ENCODE results near the gene LRRK1.

Gene LRRK1

GRCh38 chr15:101044625-101045235, 125.6 kb downstream of the LRRK1 start:
- no peak for TF ChIP-seq CTCF (IDR thresholded peaks at IDR 0.05; ENCODE audit: low read depth, low read length, missing control alignments)
- H3K4me3 ChIP-seq (ENCODE audit: low read depth, low read length) = no peak overlapping the region

DNA sequence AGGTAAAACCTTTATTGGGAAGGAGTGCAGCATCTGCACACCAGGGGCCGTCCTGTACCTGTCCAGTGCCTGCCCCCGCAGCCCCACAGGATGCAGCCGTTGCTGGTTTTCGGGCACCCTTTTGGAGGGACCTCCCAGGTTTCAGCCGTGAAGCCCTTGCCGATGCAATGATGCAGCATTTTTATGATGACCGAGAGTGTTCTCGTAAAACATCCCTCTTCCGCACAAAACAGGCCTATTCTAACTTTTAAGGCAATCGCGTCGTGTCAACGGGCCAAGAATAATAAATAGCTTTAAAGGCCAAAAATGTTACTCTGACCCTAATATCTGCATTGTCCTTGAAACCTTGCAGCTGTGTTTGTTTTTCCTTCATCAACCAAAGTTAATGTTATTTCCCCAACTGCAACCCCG, 126.1 kb downstream of the LRRK1 start:
- H3K4me3 ChIP-seq (ENCODE audit: low read depth, low read length) = no peak overlapping the region
- DNase-seq (ENCODE audit: low read depth) = no peak
- TF ChIP-seq CTCF (IDR thresholded peaks at IDR 0.05; ENCODE audit: low read depth, low read length, missing control alignments) = no peak

More at GRCh38 chr15:101044625-101045235, 125.6 kb downstream of the LRRK1 start:
- no peak for DNase-seq (ENCODE audit: low read depth)

DNA sequence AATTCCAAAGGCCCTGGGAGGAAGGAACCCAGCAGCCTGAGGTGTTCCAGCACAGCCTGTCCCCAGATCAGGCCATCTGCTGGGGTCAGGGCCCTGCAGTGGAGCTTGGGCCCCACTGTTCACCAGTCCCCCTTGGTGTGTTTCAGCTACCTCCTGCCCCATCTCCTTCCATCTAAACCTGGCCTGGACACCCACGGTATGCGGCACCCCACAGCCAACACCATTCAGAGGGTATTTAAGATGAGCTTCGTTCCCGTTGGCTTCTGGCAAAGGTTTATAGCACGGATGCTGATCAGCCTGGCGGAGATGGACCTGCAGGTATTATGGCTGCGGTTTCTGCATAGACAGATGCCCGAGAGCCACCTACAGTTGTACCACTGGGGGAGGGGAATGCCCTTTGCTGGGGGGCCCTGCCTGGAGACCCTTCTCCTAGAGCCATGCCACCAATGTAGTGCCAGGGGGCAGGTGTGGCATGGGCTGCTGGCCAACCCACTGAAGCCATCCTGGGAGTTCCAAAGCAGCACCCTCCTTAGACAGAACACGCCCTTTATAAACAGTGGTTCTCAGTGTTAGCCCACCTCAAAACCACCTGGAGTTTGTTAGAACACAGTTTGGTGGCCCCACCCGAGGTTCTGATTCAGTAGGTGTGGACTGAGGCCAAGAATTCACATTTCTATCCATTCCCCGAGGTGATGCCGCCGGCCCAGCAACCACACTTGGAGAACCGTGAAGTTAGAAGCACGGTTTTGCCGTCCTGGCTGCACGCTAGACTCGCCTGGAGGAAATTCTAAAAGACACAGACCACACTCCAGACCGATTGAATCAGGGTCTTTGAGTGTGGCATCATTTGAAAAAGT, 126.9 kb downstream of the LRRK1 start:
- no peak overlapping the region for H3K4me3 ChIP-seq (ENCODE audit: low read depth, low read length)
- no peak for DNase-seq (ENCODE audit: low read depth)
- no peak for TF ChIP-seq CTCF (IDR thresholded peaks at IDR 0.05; ENCODE audit: low read depth, low read length, missing control alignments)

- no peak for TF ChIP-seq CTCF (IDR thresholded peaks at IDR 0.05; ENCODE audit: low read depth, low read length, missing control alignments)
- DNase-seq (ENCODE audit: low read depth) = no peak
- H3K4me3 ChIP-seq (ENCODE audit: low read depth, low read length) = no peak overlapping the region
Measured at GRCh38 chr15:101046826-101047225, 127.7 kb downstream of the LRRK1 start.

- no peak for DNase-seq (ENCODE audit: low read depth)
Measured at GRCh38 chr15:101047301-101047781, 128.2 kb downstream of the LRRK1 start.

GRCh38 chr15:101048176-101048575, 129.0 kb downstream of the LRRK1 start:
- TF ChIP-seq CTCF (IDR thresholded peaks at IDR 0.05; ENCODE audit: low read depth, low read length, missing control alignments) = no peak
- DNase-seq (ENCODE audit: low read depth) = no peak
- no peak overlapping the region for H3K4me3 ChIP-seq (ENCODE audit: low read depth, low read length)

More at GRCh38 chr15:101047301-101047781, 128.2 kb downstream of the LRRK1 start:
- TF ChIP-seq CTCF (IDR thresholded peaks at IDR 0.05; ENCODE audit: low read depth, low read length, missing control alignments) = no peak
- no peak overlapping the region for H3K4me3 ChIP-seq (ENCODE audit: low read depth, low read length)

Data from GM12864 (cell line).